Adipocyte (in vitro differentiated cells): Measurements from ENCODE around the gene HHLA2.
"Not testable (repeated sequence)": the region's sequence is repeated elsewhere in the genome, so short reads cannot be mapped to it uniquely, and the experiment has no call there.

ENCODE experiments used
- DNase-seq: peaks from one replicate; pipeline ENCODE4 v3.0.0-alpha.2; 2015; ENCODE audit warnings: low read depth
- H3K27me3 ChIP-seq: replicated peaks from 2 replicates; pipeline ENCODE4 v1.7.0; 2013; ENCODE audit warnings: mild to moderate bottlenecking, low read length, moderate library complexity; ENCODE audit not compliant: control insufficient read depth, insufficient read depth
- H3K36me3 ChIP-seq: 2 replicates; pipeline ENCODE4 v1.7.0; 2013; ENCODE audit warnings: low read length, mild to moderate bottlenecking, moderate library complexity; ENCODE audit not compliant: control insufficient read depth, insufficient read depth, severe bottlenecking
- H3K4me1 ChIP-seq: 2 replicates; pipeline ENCODE4 v1.7.0; 2013; ENCODE audit warnings: mild to moderate bottlenecking, low read length, moderate library complexity; ENCODE audit not compliant: control insufficient read depth, insufficient read depth
- H3K4me3 ChIP-seq: 2 replicates; pipeline ENCODE4 v1.7.0; 2013; ENCODE audit warnings: mild to moderate bottlenecking, low read length, moderate library complexity
- H3K9ac ChIP-seq: 2 replicates; pipeline ENCODE4 v1.7.0; 2013; ENCODE audit warnings: mild to moderate bottlenecking, low read length, moderate library complexity
- H3K9me3 ChIP-seq: 2 replicates; pipeline ENCODE4 v1.7.0; 2013; ENCODE audit warnings: mild to moderate bottlenecking, low read length, moderate library complexity; ENCODE audit not compliant: control insufficient read depth

Gene HHLA2

GRCh38 chr3:108343491-108343890 lies 47.1 kb downstream of the HHLA2 start:
- H3K27me3 ChIP-seq, result no peaks in the 10 kb centered on the region
- H3K9ac ChIP-seq, result no peak overlapping the region
- no peak overlapping the region for H3K4me3 ChIP-seq

GRCh38 chr3:108345492-108346205 lies 49.3 kb downstream of the HHLA2 start:
- Histone ChIP-seq H3K36me3 (no peaks in the 10 kb centered on the region), H3K9ac (no peak overlapping the region), H3K9me3 (no peaks in the 10 kb centered on the region), H3K4me1 (no peaks in the 10 kb centered on the region), H3K4me3 (no peak overlapping the region), H3K27me3 (no peaks in the 10 kb centered on the region)
- DNase-seq, result no peak

More at GRCh38 chr3:108343491-108343890, 47.1 kb downstream of the HHLA2 start:
- Histone ChIP-seq H3K4me1 (no peaks in the 10 kb centered on the region), H3K36me3 (no peaks in the 10 kb centered on the region), H3K9me3 (no peaks in the 10 kb centered on the region)
- DNase-seq, result no peak

GRCh38 chr3:108346301-108347227 lies 50.2 kb downstream of the HHLA2 start:
- no peaks in the 10 kb centered on the region for H3K27me3 ChIP-seq
- peak; percentile 65 for DNase-seq
- H3K4me1 ChIP-seq, result no peaks in the 10 kb centered on the region
- no peaks in the 10 kb centered on the region for H3K9me3 ChIP-seq
- no peaks in the 10 kb centered on the region for H3K36me3 ChIP-seq
- no peak overlapping the region for H3K4me3 ChIP-seq
- no peak overlapping the region for H3K9ac ChIP-seq

- Histone ChIP-seq H3K36me3 (no peaks in the 10 kb centered on the region), H3K27me3 (no peaks in the 10 kb centered on the region), H3K4me3 (no peak overlapping the region), H3K9me3 (no peaks in the 10 kb centered on the region), H3K9ac (no peak overlapping the region), H3K4me1 (no peaks in the 10 kb centered on the region)
- no peak for DNase-seq
These were observed 55.8 kb downstream of the HHLA2 start for GRCh38 chr3:108352176-108352575.

GRCh38 chr3:108354562-108354961 lies 58.2 kb downstream of the HHLA2 start:
- Histone ChIP-seq H3K9me3 (no peaks in the 10 kb centered on the region), H3K9ac (no peak overlapping the region), H3K4me1 (no peaks in the 10 kb centered on the region), H3K4me3 (no peak overlapping the region), H3K27me3 (no peaks in the 10 kb centered on the region), H3K36me3 (no peaks in the 10 kb centered on the region)
- DNase-seq, result no peak

- Histone ChIP-seq H3K9me3 (no peaks in the 10 kb centered on the region), H3K36me3 (no peaks in the 10 kb centered on the region), H3K4me3 (no peak overlapping the region), H3K4me1 (no peaks in the 10 kb centered on the region), H3K9ac (no peak overlapping the region), H3K27me3 (no peaks in the 10 kb centered on the region)
- no peak for DNase-seq
These were observed 60.7 kb downstream of the HHLA2 start for GRCh38 chr3:108357042-108357441.

- H3K9me3 ChIP-seq, result no peaks in the 10 kb centered on the region
- no peaks in the 10 kb centered on the region for H3K36me3 ChIP-seq
- no peak overlapping the region for H3K9ac ChIP-seq
- no peaks in the 10 kb centered on the region for H3K4me1 ChIP-seq
- no peaks in the 10 kb centered on the region for H3K27me3 ChIP-seq
- H3K4me3 ChIP-seq, result no peak overlapping the region
- no peak for DNase-seq
These were observed 62.7 kb downstream of the HHLA2 start for GRCh38 chr3:108359011-108359410.

GRCh38 chr3:108376026-108376425 lies 79.7 kb downstream of the HHLA2 start:
- Histone ChIP-seq H3K27me3 (no peaks in the 10 kb centered on the region), H3K36me3 (no peaks in the 10 kb centered on the region), H3K9me3 (no peaks in the 10 kb centered on the region), H3K4me1 (no peaks in the 10 kb centered on the region), H3K4me3 (no peak overlapping the region), H3K9ac (no peak overlapping the region)
- no peak for DNase-seq

GRCh38 chr3:108377384-108377783 lies 81.0 kb downstream of the HHLA2 start:
- Histone ChIP-seq H3K4me3 (no peak overlapping the region), H3K27me3 (no peaks in the 10 kb centered on the region), H3K9me3 (no peaks in the 10 kb centered on the region), H3K9ac (no peak overlapping the region), H3K36me3 (no peaks in the 10 kb centered on the region), H3K4me1 (no peaks in the 10 kb centered on the region)
- DNase-seq, result no peak

GRCh38 chr3:108378153-108378951 lies 82.0 kb downstream of the HHLA2 start:
- Histone ChIP-seq H3K9me3 (no peaks in the 10 kb centered on the region), H3K9ac (no peak overlapping the region), H3K27me3 (no peaks in the 10 kb centered on the region), H3K4me3 (no peak overlapping the region), H3K4me1 (no peaks in the 10 kb centered on the region), H3K36me3 (no peaks in the 10 kb centered on the region)
- DNase-seq, result no peak

GRCh38 chr3:108378952-108379342 lies 82.6 kb downstream of the HHLA2 start:
- not testable (repeated sequence) for DNase-seq, H3K9ac ChIP-seq, H3K36me3 ChIP-seq, H3K4me3 ChIP-seq, H3K4me1 ChIP-seq, H3K9me3 ChIP-seq, H3K27me3 ChIP-seq
